K562 (cell line): ENCODE measurements around the gene PTGER3. TPM values are rescaled to one million over a fixed set of nuclear protein-coding genes. Genes with fewer than 3 reads are reported as not detected.

Experiments used
- CREBBP ChIP-seq: IDR thresholded peaks from one replicate; pipeline ENCODE4 v1.6.1; 2012; ENCODE audit warnings: low read depth, mild to moderate bottlenecking, control low read depth, inconsistent platforms, low read length
- FOXA1 ChIP-seq: fragments of 450-650 bp; IDR thresholded peaks from 2 replicates; pipeline ENCODE4 v1.6.1; 2016; ENCODE audit warnings: mild to moderate bottlenecking, borderline replicate concordance
- GTF2B ChIP-seq: IDR thresholded peaks from 2 replicates; pipeline ENCODE4 v1.6.1; 2011; ENCODE audit not compliant: insufficient read length; ENCODE audit errors: extremely low read depth
- HMBOX1 ChIP-seq: sonication (generic); IDR thresholded peaks from 2 replicates; pipeline ENCODE4 v1.6.1; 2016
- KLF10 ChIP-seq: fragments of 250-450 bp; sonication (Bioruptor Pico); IDR thresholded peaks from 2 replicates; pipeline ENCODE4 v1.6.1; 2021; ENCODE audit warnings: matching md5 sums
- PHF21A ChIP-seq: fragments of 450-650 bp; IDR thresholded peaks from 2 replicates; pipeline ENCODE4 v1.6.1; 2017; ENCODE audit warnings: low read depth, borderline replicate concordance
- POLR2A ChIP-seq: fragments of 450-650 bp; conservative IDR thresholded peaks from 2 replicates; pipeline ENCODE4 v1.6.1; 2016
- SRSF7 ChIP-seq: fragments of 200-400 bp; formaldehyde crosslinking; optimal IDR thresholded peaks from 2 replicates; pipeline ENCODE3; 2017; ENCODE audit warnings: mild to moderate bottlenecking, low read depth, low read length
- THAP7 ChIP-seq: fragments of 250-450 bp; sonication (Bioruptor Pico); IDR thresholded peaks from 2 replicates; pipeline ENCODE4 v1.5.0; 2021
- XRCC4 ChIP-seq: IDR thresholded peaks from one replicate; pipeline ENCODE4 v1.6.1; 2011; ENCODE audit not compliant: insufficient read depth, insufficient read length; ENCODE audit errors: extremely low read depth
- ZBTB40 ChIP-seq, 2 experiments: fragments of 450-650 bp in 1 of 2; sonication (generic) in 1 of 2; formaldehyde crosslinking in 1 of 2; IDR thresholded peaks; 2 replicates each; pipeline versions ENCODE4 v1.7.1 to v1.9.0; 2016 to 2022; ENCODE audit warnings: inconsistent platforms in 1 of 2, mild to moderate bottlenecking in 1 of 2, missing genetic modification reagents in 1 of 2
- ZNF133 ChIP-seq: fragments of 250-450 bp; sonication (Bioruptor Pico); IDR thresholded peaks from 2 replicates; pipeline ENCODE4 v1.4.0; 2020; ENCODE audit warnings: mild to moderate bottlenecking
- ZNF217 ChIP-seq: sonication (generic); formaldehyde crosslinking; IDR thresholded peaks from 2 replicates; pipeline ENCODE4 v1.8.0; 2022; ENCODE audit warnings: mild to moderate bottlenecking, missing genetic modification reagents
- ZNF655 ChIP-seq: fragments of 250-450 bp; sonication (Bioruptor Pico); IDR thresholded peaks from 2 replicates; pipeline ENCODE4 v1.5.0; 2021
- ZZZ3 ChIP-seq: fragments of 450-650 bp; IDR thresholded peaks from 2 replicates; pipeline ENCODE4 v1.6.1; 2016; ENCODE audit warnings: antibody characterized with exemption, mild to moderate bottlenecking, moderate library complexity
- polyA plus RNA-seq, 8 experiments: library from polyadenylated mRNA; depleted of rRNA in 4 of 8; stranded (reverse) in 5 of 8; unstranded in 3 of 8; fragments of >200 nt; fragmentation: Nextera tagmentation in 2 of 8; fragmentation: Illumina TruSeq in 1 of 8; extraction: Ambion mirVana in 2 of 8; extraction: Trizol in 1 of 8; gene quantifications; 2 replicates each; pipeline versions ENCODE4 v1.2.1 to v1.2.3, GENCODE V29; 2011 to 2014; ENCODE audit warnings: inconsistent platforms in 1 of 8, missing spikeins in 1 of 8
- total RNA-seq, 7 experiments: library from RNA; depleted of rRNA in 6 of 7; stranded (reverse); fragments of >200 nt in 6 of 7; fragmentation: Illumina TruSeq in 2 of 7; extraction: Trizol in 2 of 7; gene quantifications; 2 replicates each; pipeline versions ENCODE4 v1.2.1 to v1.2.3, GENCODE V29; 2011 to 2021; ENCODE audit warnings: low replicate concordance in 1 of 7

The PTGER3 gene
- total and polyA plus RNA-seq, 9 of the 15 experiments (the other 6 are each of a cell fraction or from before 2014, with no cell fraction given), result 3.8 to 28.5 (median 14.2) TPM

- peak; percentile 94 for TF ChIP-seq ZBTB40 (IDR thresholded peaks at IDR 0.05)
- TF ChIP-seq ZBTB40 (CRISPR knock-in tag; IDR thresholded peaks at IDR 0.05), result no peak
- no peak for TF ChIP-seq ZNF217 (CRISPR knock-in tag)
- TF ChIP-seq FOXA1, result no peak
- no peak for TF ChIP-seq KLF10 (CRISPR knock-in tag)
- TF ChIP-seq POLR2A, result peak; percentile 94
- no peak for TF ChIP-seq HMBOX1
- TF ChIP-seq SRSF7, result no peak
- TF ChIP-seq THAP7 (CRISPR knock-in tag), result no peak
- TF ChIP-seq CREBBP, result no peak
- TF ChIP-seq ZNF655, result no peak
- TF ChIP-seq PHF21A, result no peak
- TF ChIP-seq ZZZ3, result peak; percentile 92
- TF ChIP-seq XRCC4, result no peak
- no peak for TF ChIP-seq ZNF133 (CRISPR knock-in tag)
- peak; percentile 50 for TF ChIP-seq GTF2B
Observed at GRCh38 chr1:71080739-71081696, 33.4 kb upstream of the PTGER3 start, which contains the start of gene ZRANB2 (continued).
